ENCODE measurements around the gene SERPINE3. TPM values are rescaled to one million over a fixed set of nuclear protein-coding genes. Genes with fewer than 3 reads are reported as not detected.

The SERPINE3 gene
- polyA plus RNA-seq, 1 donor (not counting 4 experiments of a cell fraction or from before 2014, with no cell fraction given) = not detected

- Histone ChIP-seq H3K9ac (ENCODE audit: control insufficient read depth, extremely low read depth, insufficient read depth, low read length) (no peak overlapping the region), H3K9me3 (ENCODE audit: control insufficient read depth, low read depth, low read length) (no peaks in the 10 kb centered on the region), H4K20me1 (ENCODE audit: control insufficient read depth, extremely low read depth, insufficient read depth, low read length) (no peaks in the 10 kb centered on the region), H3K36me3 (ENCODE audit: control insufficient read depth in 2 of 2, extremely low read depth in 1 of 2, insufficient read depth in 2 of 2, low read length in 2 of 2) (peaks cover 0 to 3% of the 10 kb centered on the region in 2 experiments), H3K4me2 (ENCODE audit: control insufficient read depth, extremely low read depth, insufficient read depth, low read depth, low read length) (no peak overlapping the region), H3K9me1 (ENCODE audit: control insufficient read depth, extremely low read depth, insufficient read depth, low read length) (no peaks in the 10 kb centered on the region), H3K27me3 (ENCODE audit: control insufficient read depth, extremely low read depth, insufficient read depth, low read length) (no peaks in the 10 kb centered on the region), H2AFZ (ENCODE audit: control insufficient read depth, low read length) (no peak overlapping the region), H3K79me2 (ENCODE audit: control insufficient read depth, insufficient read depth, low read length) (no peaks in the 10 kb centered on the region), H3K4me3 (ENCODE audit: control insufficient read depth in 2 of 3, extremely low read depth in 1 of 3, insufficient read depth in 2 of 3, low read depth in 1 of 3, low read length in 3 of 3) (no peak overlapping the region), H3K27ac (ENCODE audit: control insufficient read depth, insufficient read depth, low read length) (no peak overlapping the region), H3K4me1 (ENCODE audit: control insufficient read depth, extremely low read depth, insufficient read depth, low read length) (no peaks in the 10 kb centered on the region)
- TF ChIP-seq, protein P1, sequence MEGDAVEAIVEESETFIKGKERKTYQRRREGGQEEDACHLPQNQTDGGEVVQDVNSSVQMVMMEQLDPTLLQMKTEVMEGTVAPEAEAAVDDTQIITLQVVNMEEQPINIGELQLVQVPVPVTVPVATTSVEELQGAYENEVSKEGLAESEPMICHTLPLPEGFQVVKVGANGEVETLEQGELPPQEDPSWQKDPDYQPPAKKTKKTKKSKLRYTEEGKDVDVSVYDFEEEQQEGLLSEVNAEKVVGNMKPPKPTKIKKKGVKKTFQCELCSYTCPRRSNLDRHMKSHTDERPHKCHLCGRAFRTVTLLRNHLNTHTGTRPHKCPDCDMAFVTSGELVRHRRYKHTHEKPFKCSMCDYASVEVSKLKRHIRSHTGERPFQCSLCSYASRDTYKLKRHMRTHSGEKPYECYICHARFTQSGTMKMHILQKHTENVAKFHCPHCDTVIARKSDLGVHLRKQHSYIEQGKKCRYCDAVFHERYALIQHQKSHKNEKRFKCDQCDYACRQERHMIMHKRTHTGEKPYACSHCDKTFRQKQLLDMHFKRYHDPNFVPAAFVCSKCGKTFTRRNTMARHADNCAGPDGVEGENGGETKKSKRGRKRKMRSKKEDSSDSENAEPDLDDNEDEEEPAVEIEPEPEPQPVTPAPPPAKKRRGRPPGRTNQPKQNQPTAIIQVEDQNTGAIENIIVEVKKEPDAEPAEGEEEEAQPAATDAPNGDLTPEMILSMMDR (optimal IDR thresholded peaks at IDR 0.05 in 1 of 3, IDR thresholded peaks at IDR 0.05 in 1 of 3, conservative IDR thresholded peaks at IDR 0.05 in 1 of 3; ENCODE audit: extremely low read depth in 1 of 3, insufficient read depth in 2 of 3, low read length in 3 of 3) = no peak
- DNase-seq (ENCODE audit: low read depth, low spot score) = no peak
- FAIRE-seq = no peak
- dilution Hi-C loops (cut with MboI; ENCODE audit: extremely low pct_ligation_motif_present, low sequenced_read_pairs) = no loop called here
These were observed 4.0 kb downstream of the SERPINE3 start for GRCh38 chr13:51343475-51343874.

- Histone ChIP-seq H3K79me2 (ENCODE audit: control insufficient read depth, insufficient read depth, low read length) (no peaks in the 10 kb centered on the region), H3K9ac (ENCODE audit: control insufficient read depth, extremely low read depth, insufficient read depth, low read length) (no peak overlapping the region), H4K20me1 (ENCODE audit: control insufficient read depth, extremely low read depth, insufficient read depth, low read length) (no peaks in the 10 kb centered on the region), H3K36me3 (ENCODE audit: control insufficient read depth in 2 of 2, extremely low read depth in 1 of 2, insufficient read depth in 2 of 2, low read length in 2 of 2) (peaks cover 0 to 3% of the 10 kb centered on the region in 2 experiments), H3K27ac (ENCODE audit: control insufficient read depth, insufficient read depth, low read length) (no peak overlapping the region), H3K9me3 (ENCODE audit: control insufficient read depth, low read depth, low read length) (no peaks in the 10 kb centered on the region), H3K4me3 (ENCODE audit: control insufficient read depth in 2 of 3, extremely low read depth in 1 of 3, insufficient read depth in 2 of 3, low read depth in 1 of 3, low read length in 3 of 3) (no peak overlapping the region), H2AFZ (ENCODE audit: control insufficient read depth, low read length) (no peak overlapping the region), H3K4me1 (ENCODE audit: control insufficient read depth, extremely low read depth, insufficient read depth, low read length) (no peaks in the 10 kb centered on the region), H3K4me2 (ENCODE audit: control insufficient read depth, extremely low read depth, insufficient read depth, low read depth, low read length) (no peak overlapping the region), H3K27me3 (ENCODE audit: control insufficient read depth, extremely low read depth, insufficient read depth, low read length) (no peaks in the 10 kb centered on the region), H3K9me1 (ENCODE audit: control insufficient read depth, extremely low read depth, insufficient read depth, low read length) (no peaks in the 10 kb centered on the region)
- TF ChIP-seq, protein P1 (optimal IDR thresholded peaks at IDR 0.05 in 1 of 3, IDR thresholded peaks at IDR 0.05 in 1 of 3, conservative IDR thresholded peaks at IDR 0.05 in 1 of 3; ENCODE audit: extremely low read depth in 1 of 3, insufficient read depth in 2 of 3, low read length in 3 of 3) = no peak
- TF ChIP-seq EZH2 (IDR thresholded peaks at IDR 0.05; ENCODE audit: low read length) = no peak
- dilution Hi-C loops (cut with MboI; ENCODE audit: extremely low pct_ligation_motif_present, low sequenced_read_pairs) = no loop called here
- FAIRE-seq (no peak), DNase-seq (ENCODE audit: low read depth, low spot score) (no peak)
These were observed 6.9 kb downstream of the SERPINE3 start for GRCh38 chr13:51346397-51346796.
